GM23338 (cell line): ENCODE data around the gene COL9A3.

Experiments used
- CREB1 ChIP-seq: fragments of 250-450 bp; sonication (Bioruptor Pico); IDR thresholded peaks from 2 replicates; pipeline ENCODE4 v1.5.0; 2020; ENCODE audit warnings: low read depth, mild to moderate bottlenecking, moderate library complexity
- EZH2 ChIP-seq: fragments of 200-600 bp; sonication (generic); IDR thresholded peaks from one replicate; pipeline ENCODE4 v1.8.0; 2017; ENCODE audit warnings: antibody characterized with exemption, mild to moderate bottlenecking, low read depth; ENCODE audit not compliant: unreplicated experiment
- EZH2phosphoT487 ChIP-seq: fragments of 200-600 bp; sonication (generic); IDR thresholded peaks from one replicate; pipeline ENCODE4 v1.8.1; 2018; ENCODE audit warnings: antibody characterized with exemption; ENCODE audit not compliant: unreplicated experiment
- JUNB ChIP-seq: IDR thresholded peaks from one replicate; pipeline ENCODE4 v1.6.1; 2016; ENCODE audit warnings: antibody characterized with exemption; ENCODE audit not compliant: unreplicated experiment
- POLR2AphosphoS5 ChIP-seq: IDR thresholded peaks from 2 replicates; pipeline ENCODE4 v1.6.1; 2016; ENCODE audit warnings: antibody characterized with exemption, low read depth
- STAT1 ChIP-seq: IDR thresholded peaks from one replicate; pipeline ENCODE4 v1.6.1; 2016; ENCODE audit warnings: antibody characterized with exemption; ENCODE audit not compliant: unreplicated experiment
- ZNF114 ChIP-seq: fragments of 250-450 bp; sonication (Bioruptor Pico); IDR thresholded peaks from 2 replicates; pipeline ENCODE4 v1.5.0; 2020; ENCODE audit warnings: mild to moderate bottlenecking, moderate library complexity
- TF ChIP-seq, protein P1 (sequence below), 2 experiments: fragments of 200-600 bp in 1 of 2; sonication (generic) in 1 of 2; conservative IDR thresholded peaks; 2 replicates each; pipeline versions ENCODE4 v1.5.1 to v1.6.1; 2016 to 2017; ENCODE audit warnings: antibody characterized with exemption in 2 of 2, low read depth in 2 of 2, mild to moderate bottlenecking in 2 of 2, moderate library complexity in 1 of 2
- TF ChIP-seq, protein P2 (sequence below): IDR thresholded peaks from one replicate; pipeline ENCODE4 v1.6.1; 2018; ENCODE audit warnings: antibody characterized with exemption; ENCODE audit not compliant: unreplicated experiment
- TF ChIP-seq, protein P3 (sequence below): IDR thresholded peaks from 2 replicates; pipeline ENCODE4 v1.6.1; 2016; ENCODE audit warnings: antibody characterized with exemption

DNA sequence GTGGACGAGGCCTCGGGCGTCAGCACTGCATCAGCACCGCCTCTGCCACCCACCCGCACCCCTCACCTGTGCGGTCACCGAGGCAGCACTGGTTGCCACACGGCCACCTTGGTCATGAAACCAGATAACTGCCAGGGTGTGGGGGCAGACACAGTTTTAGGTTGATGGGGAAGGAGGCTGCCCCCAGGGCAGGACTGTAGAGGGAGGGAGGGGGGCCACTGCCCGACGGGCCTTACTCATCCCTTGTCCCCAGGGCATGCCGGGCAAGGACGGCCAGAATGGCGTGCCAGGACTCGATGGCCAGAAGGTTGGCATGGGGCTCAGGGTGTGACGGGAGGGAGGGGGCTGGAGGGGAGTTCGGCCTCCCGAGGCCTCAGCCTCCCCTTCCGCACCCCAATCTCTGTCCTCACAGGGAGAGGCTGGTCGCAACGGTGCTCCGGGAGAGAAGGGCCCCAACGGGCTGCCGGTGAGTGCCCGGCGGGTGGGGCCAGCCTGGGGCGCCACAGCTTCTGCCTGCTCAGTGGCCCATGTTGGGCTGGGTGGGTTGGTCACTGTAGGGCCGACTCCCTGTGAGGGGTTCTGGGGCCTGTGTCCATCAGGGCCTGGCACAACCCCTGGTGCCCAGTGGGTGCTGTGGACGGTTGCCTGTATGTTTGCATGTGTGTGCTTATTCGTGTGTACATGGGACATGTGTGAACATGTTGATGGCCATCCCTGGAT lies 11.8 kb downstream of the COL9A3 start:
- TF ChIP-seq, protein P1, sequence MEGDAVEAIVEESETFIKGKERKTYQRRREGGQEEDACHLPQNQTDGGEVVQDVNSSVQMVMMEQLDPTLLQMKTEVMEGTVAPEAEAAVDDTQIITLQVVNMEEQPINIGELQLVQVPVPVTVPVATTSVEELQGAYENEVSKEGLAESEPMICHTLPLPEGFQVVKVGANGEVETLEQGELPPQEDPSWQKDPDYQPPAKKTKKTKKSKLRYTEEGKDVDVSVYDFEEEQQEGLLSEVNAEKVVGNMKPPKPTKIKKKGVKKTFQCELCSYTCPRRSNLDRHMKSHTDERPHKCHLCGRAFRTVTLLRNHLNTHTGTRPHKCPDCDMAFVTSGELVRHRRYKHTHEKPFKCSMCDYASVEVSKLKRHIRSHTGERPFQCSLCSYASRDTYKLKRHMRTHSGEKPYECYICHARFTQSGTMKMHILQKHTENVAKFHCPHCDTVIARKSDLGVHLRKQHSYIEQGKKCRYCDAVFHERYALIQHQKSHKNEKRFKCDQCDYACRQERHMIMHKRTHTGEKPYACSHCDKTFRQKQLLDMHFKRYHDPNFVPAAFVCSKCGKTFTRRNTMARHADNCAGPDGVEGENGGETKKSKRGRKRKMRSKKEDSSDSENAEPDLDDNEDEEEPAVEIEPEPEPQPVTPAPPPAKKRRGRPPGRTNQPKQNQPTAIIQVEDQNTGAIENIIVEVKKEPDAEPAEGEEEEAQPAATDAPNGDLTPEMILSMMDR (conservative IDR thresholded peaks at IDR 0.05; ENCODE audit: low read depth in 2 of 2) = no peak
- no peak for TF ChIP-seq EZH2
- TF ChIP-seq, protein P2, sequence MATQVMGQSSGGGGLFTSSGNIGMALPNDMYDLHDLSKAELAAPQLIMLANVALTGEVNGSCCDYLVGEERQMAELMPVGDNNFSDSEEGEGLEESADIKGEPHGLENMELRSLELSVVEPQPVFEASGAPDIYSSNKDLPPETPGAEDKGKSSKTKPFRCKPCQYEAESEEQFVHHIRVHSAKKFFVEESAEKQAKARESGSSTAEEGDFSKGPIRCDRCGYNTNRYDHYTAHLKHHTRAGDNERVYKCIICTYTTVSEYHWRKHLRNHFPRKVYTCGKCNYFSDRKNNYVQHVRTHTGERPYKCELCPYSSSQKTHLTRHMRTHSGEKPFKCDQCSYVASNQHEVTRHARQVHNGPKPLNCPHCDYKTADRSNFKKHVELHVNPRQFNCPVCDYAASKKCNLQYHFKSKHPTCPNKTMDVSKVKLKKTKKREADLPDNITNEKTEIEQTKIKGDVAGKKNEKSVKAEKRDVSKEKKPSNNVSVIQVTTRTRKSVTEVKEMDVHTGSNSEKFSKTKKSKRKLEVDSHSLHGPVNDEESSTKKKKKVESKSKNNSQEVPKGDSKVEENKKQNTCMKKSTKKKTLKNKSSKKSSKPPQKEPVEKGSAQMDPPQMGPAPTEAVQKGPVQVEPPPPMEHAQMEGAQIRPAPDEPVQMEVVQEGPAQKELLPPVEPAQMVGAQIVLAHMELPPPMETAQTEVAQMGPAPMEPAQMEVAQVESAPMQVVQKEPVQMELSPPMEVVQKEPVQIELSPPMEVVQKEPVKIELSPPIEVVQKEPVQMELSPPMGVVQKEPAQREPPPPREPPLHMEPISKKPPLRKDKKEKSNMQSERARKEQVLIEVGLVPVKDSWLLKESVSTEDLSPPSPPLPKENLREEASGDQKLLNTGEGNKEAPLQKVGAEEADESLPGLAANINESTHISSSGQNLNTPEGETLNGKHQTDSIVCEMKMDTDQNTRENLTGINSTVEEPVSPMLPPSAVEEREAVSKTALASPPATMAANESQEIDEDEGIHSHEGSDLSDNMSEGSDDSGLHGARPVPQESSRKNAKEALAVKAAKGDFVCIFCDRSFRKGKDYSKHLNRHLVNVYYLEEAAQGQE = no peak
- TF ChIP-seq POLR2AphosphoS5 = no peak
- TF ChIP-seq CREB1 (CRISPR knock-in tag) = no peak
- TF ChIP-seq JUNB = no peak
- TF ChIP-seq, protein P3, sequence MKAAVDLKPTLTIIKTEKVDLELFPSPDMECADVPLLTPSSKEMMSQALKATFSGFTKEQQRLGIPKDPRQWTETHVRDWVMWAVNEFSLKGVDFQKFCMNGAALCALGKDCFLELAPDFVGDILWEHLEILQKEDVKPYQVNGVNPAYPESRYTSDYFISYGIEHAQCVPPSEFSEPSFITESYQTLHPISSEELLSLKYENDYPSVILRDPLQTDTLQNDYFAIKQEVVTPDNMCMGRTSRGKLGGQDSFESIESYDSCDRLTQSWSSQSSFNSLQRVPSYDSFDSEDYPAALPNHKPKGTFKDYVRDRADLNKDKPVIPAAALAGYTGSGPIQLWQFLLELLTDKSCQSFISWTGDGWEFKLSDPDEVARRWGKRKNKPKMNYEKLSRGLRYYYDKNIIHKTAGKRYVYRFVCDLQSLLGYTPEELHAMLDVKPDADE = no peak
- no peak for TF ChIP-seq EZH2phosphoT487
- no peak for TF ChIP-seq ZNF114 (CRISPR knock-in tag)
- no peak for TF ChIP-seq STAT1
